NCI-H1417 treated with DMSO at 0.1 percent for 48 hours (cell line): ENCODE results near the gene SPRTN.

ENCODE experiments used
- DNase-seq: peaks from one replicate; lab custom pipeline; 2025; lab: John Stamatoyannopoulos, UW

The SPRTN gene

GRCh38 chr1:231338270-231339128 lies at the start of gene SPRTN:
Gene SPRTN (plus strand): TSS chr1:231338293. CDS start chr1:231338384, 91 bp downstream.
- no peak for DNase-seq

GRCh38 chr1:231295938-231296337 lies 42.2 kb upstream of the SPRTN start:
- no peak for DNase-seq

GRCh38 chr1:231301990-231302389 lies 36.1 kb upstream of the SPRTN start:
- DNase-seq, result no peak

GRCh38 chr1:231310391-231310934 lies 27.6 kb upstream of the SPRTN start:
- DNase-seq, result no peak

DNA sequence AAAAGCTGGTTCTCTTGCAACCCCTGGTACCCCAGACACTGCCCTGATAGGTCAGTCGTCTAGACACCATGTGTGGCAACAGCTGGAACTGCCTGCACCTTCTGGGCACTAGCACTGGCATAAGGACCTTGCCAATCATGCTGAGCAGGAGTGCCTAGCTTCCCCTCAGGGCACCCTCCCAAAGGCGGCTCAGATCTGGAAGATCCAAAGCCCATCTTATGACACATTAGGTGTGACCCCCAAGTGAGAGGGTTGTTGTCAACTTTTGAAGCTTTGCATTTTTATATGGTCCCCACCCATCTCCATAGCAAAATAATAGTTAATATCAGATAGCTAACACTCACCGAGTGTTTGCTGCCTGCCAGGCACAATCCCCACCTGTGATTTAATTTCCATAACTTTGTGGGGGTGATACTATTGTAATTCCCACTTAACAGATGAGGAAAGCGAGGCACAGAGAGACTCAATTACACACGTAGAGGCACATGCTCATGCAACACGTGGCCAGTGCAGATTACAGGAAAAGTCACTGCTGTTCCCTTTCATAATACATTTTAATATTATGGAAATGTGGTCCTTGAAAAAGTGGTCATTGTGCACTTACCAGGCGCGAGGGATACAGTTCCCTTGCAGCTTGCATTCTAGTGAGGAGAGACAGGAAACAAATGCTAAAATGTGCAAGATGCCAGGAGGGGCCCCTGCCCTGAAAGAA lies 26.2 kb upstream of the SPRTN start:
- DNase-seq, result no peak

DNA sequence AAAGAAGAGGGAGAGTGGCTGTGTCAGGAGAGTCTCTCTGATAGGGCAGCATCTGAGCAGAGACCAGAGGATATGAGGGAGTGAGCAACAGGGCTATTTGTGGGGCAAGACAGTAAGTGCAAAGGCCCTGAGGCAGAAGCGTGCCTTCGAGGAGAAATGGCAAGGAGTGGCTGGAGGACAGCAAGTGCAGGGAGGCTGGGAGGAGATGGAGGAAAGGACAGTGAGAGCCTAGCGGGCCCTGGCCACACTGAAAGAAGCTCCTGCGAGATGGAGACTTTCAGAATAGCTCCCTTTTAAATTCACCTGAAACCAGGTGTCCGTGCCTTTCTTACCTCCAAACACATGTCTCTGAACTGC lies 25.7 kb upstream of the SPRTN start:
- DNase-seq, result no peak

- DNase-seq, result no peak
Observed at GRCh38 chr1:231313661-231314060, 24.4 kb upstream of the SPRTN start.

- DNase-seq, result no peak
Observed at GRCh38 chr1:231315887-231316286, 22.2 kb upstream of the SPRTN start.

DNA sequence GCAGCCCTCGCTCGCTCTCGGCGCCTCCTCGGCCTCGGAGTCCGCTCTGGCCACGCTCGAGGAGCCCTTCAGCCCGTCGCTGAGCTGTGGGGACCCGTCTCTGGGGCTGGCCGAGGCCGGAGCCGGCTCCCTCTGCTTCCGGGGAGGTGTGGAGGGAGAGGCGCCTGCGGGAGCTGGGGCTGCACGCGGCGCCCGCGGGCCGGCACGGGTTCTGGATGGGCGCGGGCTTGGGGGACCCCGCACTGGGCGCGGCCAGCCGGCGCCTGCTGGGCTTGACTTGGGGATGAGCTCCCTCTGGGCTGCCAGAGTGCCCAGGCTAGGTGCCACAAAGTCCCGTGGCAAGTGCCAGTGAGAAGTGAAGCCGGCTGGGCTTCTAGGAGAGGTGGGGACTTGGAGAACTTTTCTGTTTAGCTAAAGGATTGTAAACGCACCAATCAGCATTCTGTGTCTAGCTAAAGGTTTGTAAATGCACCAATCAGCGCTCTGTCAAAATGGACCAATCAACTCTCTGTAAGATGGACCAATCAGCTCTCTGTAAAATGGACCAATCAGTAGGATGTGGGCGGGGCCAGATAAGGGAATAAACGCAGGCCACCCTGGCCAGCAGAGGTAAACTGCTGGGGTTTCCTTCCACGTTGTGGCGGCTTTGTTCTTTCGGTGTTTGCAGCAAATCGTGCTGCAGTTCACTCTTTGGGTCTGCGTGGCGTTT lies 20.6 kb upstream of the SPRTN start:
- no peak for DNase-seq

GRCh38 chr1:231318015-231318355 lies 20.1 kb upstream of the SPRTN start:
- no peak for DNase-seq

DNA sequence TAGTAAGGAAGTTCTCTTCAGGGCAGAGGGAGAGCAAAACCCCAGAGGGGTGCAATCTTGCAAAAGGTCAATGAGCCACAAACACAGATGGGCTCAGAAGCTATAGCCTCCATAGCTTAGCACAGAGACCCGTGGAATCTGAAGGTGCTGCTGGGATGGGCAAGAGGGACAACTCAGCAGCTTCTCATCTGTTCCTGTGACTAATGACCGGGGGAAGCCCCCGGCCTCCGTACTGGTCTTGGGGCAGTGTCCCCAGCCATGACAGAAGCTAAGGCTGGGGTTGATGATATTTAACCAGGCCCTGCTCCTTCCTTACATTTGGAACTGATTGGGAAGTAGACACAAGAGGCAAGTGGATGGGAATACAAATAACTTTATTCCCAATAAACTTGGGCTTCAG lies 19.5 kb upstream of the SPRTN start:
- DNase-seq, result no peak

DNA sequence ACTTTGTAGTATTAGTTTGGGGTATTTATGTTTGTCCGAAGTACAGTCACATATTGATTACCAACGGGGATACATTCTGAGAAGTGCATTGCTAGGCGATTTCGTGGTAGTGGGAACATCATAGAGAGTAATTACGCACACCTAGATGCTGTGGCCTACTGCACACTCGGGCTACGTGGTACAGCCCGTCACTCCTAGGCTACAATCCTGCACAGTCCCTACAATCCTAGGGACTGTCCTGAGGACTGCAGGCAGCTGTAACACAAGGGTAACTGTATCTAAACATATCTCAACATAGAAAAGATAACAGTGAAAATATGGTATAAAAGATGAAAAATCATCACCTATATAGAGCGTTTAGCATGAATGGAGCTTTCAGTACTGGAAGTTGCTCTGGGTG lies 19.0 kb upstream of the SPRTN start:
- DNase-seq, result no peak

- DNase-seq, result no peak
Observed at GRCh38 chr1:231322880-231323530, 15.1 kb upstream of the SPRTN start.

DNA sequence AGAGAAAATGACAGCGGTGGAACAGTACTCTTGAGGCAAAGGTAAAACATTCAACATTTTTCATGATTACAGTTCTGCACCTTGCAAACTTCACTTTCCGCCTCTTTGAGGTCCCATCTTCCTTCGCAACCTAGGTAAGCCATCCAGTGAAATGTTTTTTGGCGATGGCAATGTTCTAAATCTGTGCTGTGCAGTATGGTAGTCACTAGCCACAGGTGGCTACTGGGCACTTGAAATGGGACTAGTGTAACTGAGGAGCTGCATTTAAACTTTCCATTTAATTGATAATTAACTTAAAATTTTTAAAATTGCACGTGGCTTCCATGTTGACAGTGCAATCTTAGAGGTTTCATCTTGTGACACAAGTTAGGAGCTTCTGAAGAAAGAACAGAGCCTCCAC lies 13.4 kb upstream of the SPRTN start:
- DNase-seq, result no peak

DNA sequence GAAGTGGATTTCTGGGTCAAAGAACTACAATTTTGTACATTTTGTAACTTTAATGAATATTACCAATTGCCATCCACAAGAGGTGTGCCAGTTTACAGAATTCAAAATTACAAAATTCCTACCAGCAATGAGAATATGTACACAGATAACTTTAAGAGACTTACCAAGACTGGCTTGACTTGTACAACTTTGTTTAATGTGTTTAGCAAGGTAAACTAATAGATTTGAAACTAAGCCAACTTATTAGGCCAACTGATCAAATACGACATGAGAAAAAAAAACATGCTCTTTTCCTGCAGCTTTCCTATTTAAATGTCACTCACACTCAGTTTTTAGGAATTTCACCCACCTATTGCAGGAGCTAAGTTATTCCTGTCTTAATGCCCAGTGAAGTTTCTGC lies 11.8 kb upstream of the SPRTN start:
- DNase-seq, result no peak

GRCh38 chr1:231327617-231328016 lies 10.5 kb upstream of the SPRTN start:
- DNase-seq, result no peak

- no peak for DNase-seq
Observed at GRCh38 chr1:231329483-231329882, 8.6 kb upstream of the SPRTN start.

DNA sequence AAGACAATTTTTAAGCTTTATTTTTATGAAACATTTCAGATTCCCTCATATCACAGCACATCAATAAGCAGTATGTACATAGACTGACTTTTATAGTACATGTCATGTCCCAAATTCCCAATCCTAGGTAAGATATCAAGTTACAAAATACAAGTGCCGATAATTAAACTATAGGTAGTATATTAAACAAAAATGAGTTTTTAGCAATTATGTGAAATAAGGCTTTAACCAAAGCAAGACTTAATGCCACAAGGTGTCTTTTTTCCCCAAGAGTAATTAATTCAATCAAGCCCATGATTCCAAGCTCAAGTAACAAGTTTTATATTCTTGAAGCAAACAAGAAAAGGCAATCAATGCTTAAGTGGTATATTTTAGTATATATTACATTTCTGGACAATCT lies 5.3 kb upstream of the SPRTN start:
- no peak for DNase-seq

DNA sequence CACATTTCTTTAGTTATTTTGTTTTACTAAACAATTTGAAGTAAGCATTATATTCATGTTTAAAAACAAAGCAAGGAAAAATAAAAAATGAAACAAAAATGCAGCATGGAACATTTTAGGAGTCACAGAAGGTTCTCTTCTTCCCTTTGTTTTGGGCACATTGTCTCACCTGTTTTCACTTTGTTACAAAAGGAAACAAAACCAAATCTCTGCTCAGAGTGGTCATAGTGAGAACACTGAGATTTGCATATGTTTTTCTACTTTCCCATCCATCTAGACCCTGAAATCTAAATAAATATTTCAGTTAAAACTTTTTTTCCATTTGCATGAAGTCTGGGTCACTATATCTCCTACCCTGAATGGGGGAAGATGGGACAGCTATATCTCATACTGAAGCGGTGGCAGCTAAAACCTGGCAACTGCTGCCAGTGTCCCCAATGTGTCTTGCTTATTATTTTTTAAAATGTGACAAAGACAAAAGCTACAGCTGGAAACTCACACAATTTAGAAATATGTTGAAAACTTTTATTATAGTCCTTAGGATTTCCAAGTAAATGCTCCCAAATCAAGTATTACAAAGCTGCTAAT lies 3.9 kb upstream of the SPRTN start:
- no peak for DNase-seq

- DNase-seq, result no peak
Observed at GRCh38 chr1:231334952-231335351, 3.1 kb upstream of the SPRTN start.

GRCh38 chr1:231335663-231336602 lies 2.2 kb upstream of the SPRTN start:
- DNase-seq, result no peak
